Measurements from ENCODE around the gene B3GNT2. TPM values are rescaled to one million over a fixed set of nuclear protein-coding genes. Genes with fewer than 3 reads are reported as not detected.

B3GNT2 gene
- total RNA-seq, 1 donor, result 64.8 TPM

GRCh38 chr2:62208074-62208757, 12.3 kb downstream of the B3GNT2 start:
- Histone ChIP-seq H3K27me3 (ENCODE audit: insufficient read depth, low read length) (no peaks in the 10 kb centered on the region), H3K4me3 (ENCODE audit: low read length) (no peak overlapping the region), H3K9me3 (ENCODE audit: low read depth, low read length) (no peaks in the 10 kb centered on the region), H3K4me1 (ENCODE audit: insufficient read depth, low read length) (peaks cover 54% of the 10 kb centered on the region)

- Histone ChIP-seq H3K27me3 (ENCODE audit: insufficient read depth, low read length) (no peaks in the 10 kb centered on the region), H3K4me3 (ENCODE audit: low read length) (no peak overlapping the region), H3K4me1 (ENCODE audit: insufficient read depth, low read length) (peaks cover 52% of the 10 kb centered on the region), H3K9me3 (ENCODE audit: low read depth, low read length) (no peaks in the 10 kb centered on the region)
Measured at GRCh38 chr2:62208758-62209114, 12.8 kb downstream of the B3GNT2 start.

GRCh38 chr2:62209427-62209991, 13.6 kb downstream of the B3GNT2 start:
- Histone ChIP-seq H3K4me1 (ENCODE audit: insufficient read depth, low read length) (peaks cover 55% of the 10 kb centered on the region), H3K9me3 (ENCODE audit: low read depth, low read length) (no peaks in the 10 kb centered on the region), H3K27me3 (ENCODE audit: insufficient read depth, low read length) (no peaks in the 10 kb centered on the region), H3K4me3 (ENCODE audit: low read length) (no peak overlapping the region)

GRCh38 chr2:62215306-62216064, 19.6 kb downstream of the B3GNT2 start:
- no peak overlapping the region for H3K4me3 ChIP-seq (ENCODE audit: low read length)

GRCh38 chr2:62216113-62216512, 20.2 kb downstream of the B3GNT2 start:
- no peaks in the 10 kb centered on the region for H3K9me3 ChIP-seq (ENCODE audit: low read depth, low read length)
- H3K27me3 ChIP-seq (ENCODE audit: insufficient read depth, low read length), result no peaks in the 10 kb centered on the region
- H3K4me1 ChIP-seq (ENCODE audit: insufficient read depth, low read length), result peaks cover 79% of the 10 kb centered on the region
- H3K4me3 ChIP-seq (ENCODE audit: low read length), result no peak overlapping the region

More at GRCh38 chr2:62215306-62216064, 19.6 kb downstream of the B3GNT2 start:
- no peaks in the 10 kb centered on the region for H3K9me3 ChIP-seq (ENCODE audit: low read depth, low read length)
- H3K4me1 ChIP-seq (ENCODE audit: insufficient read depth, low read length), result peaks cover 77% of the 10 kb centered on the region
- no peaks in the 10 kb centered on the region for H3K27me3 ChIP-seq (ENCODE audit: insufficient read depth, low read length)

- no peaks in the 10 kb centered on the region for H3K27me3 ChIP-seq (ENCODE audit: insufficient read depth, low read length)
- H3K9me3 ChIP-seq (ENCODE audit: low read depth, low read length), result no peaks in the 10 kb centered on the region
- peaks cover 83% of the 10 kb centered on the region for H3K4me1 ChIP-seq (ENCODE audit: insufficient read depth, low read length)
- no peak overlapping the region for H3K4me3 ChIP-seq (ENCODE audit: low read length)
Measured at GRCh38 chr2:62216616-62217015, 20.7 kb downstream of the B3GNT2 start.

- no peak overlapping the region for H3K4me3 ChIP-seq (ENCODE audit: low read length)
- peaks cover 87% of the 10 kb centered on the region for H3K4me1 ChIP-seq (ENCODE audit: insufficient read depth, low read length)
- H3K27me3 ChIP-seq (ENCODE audit: insufficient read depth, low read length), result no peaks in the 10 kb centered on the region
- no peaks in the 10 kb centered on the region for H3K9me3 ChIP-seq (ENCODE audit: low read depth, low read length)
Measured at GRCh38 chr2:62217421-62217820, 21.5 kb downstream of the B3GNT2 start.

GRCh38 chr2:62217970-62218369, 22.1 kb downstream of the B3GNT2 start:
- no peaks in the 10 kb centered on the region for H3K27me3 ChIP-seq (ENCODE audit: insufficient read depth, low read length)
- peaks cover 89% of the 10 kb centered on the region for H3K4me1 ChIP-seq (ENCODE audit: insufficient read depth, low read length)
- no peak overlapping the region for H3K4me3 ChIP-seq (ENCODE audit: low read length)
- H3K9me3 ChIP-seq (ENCODE audit: low read depth, low read length), result no peaks in the 10 kb centered on the region

GRCh38 chr2:62219407-62220159, 23.7 kb downstream of the B3GNT2 start:
- Histone ChIP-seq H3K27me3 (ENCODE audit: insufficient read depth, low read length) (no peaks in the 10 kb centered on the region), H3K4me3 (ENCODE audit: low read length) (no peak overlapping the region), H3K4me1 (ENCODE audit: insufficient read depth, low read length) (peaks cover 76% of the 10 kb centered on the region), H3K9me3 (ENCODE audit: low read depth, low read length) (no peaks in the 10 kb centered on the region)

- no peak overlapping the region for H3K4me3 ChIP-seq (ENCODE audit: low read length)
- no peaks in the 10 kb centered on the region for H3K9me3 ChIP-seq (ENCODE audit: low read depth, low read length)
- H3K27me3 ChIP-seq (ENCODE audit: insufficient read depth, low read length), result no peaks in the 10 kb centered on the region
- H3K4me1 ChIP-seq (ENCODE audit: insufficient read depth, low read length), result peaks cover 61% of the 10 kb centered on the region
Measured at GRCh38 chr2:62221141-62221540, 25.2 kb downstream of the B3GNT2 start.

GRCh38 chr2:62222171-62222570, 26.3 kb downstream of the B3GNT2 start:
- Histone ChIP-seq H3K4me1 (ENCODE audit: insufficient read depth, low read length) (peaks cover 51% of the 10 kb centered on the region), H3K4me3 (ENCODE audit: low read length) (no peak overlapping the region), H3K9me3 (ENCODE audit: low read depth, low read length) (no peaks in the 10 kb centered on the region), H3K27me3 (ENCODE audit: insufficient read depth, low read length) (no peaks in the 10 kb centered on the region)

GRCh38 chr2:62222674-62223073, 26.8 kb downstream of the B3GNT2 start:
- no peaks in the 10 kb centered on the region for H3K9me3 ChIP-seq (ENCODE audit: low read depth, low read length)
- H3K4me3 ChIP-seq (ENCODE audit: low read length), result no peak overlapping the region
- no peaks in the 10 kb centered on the region for H3K27me3 ChIP-seq (ENCODE audit: insufficient read depth, low read length)
- H3K4me1 ChIP-seq (ENCODE audit: insufficient read depth, low read length), result peaks cover 46% of the 10 kb centered on the region

GRCh38 chr2:62224976-62225375, 29.1 kb downstream of the B3GNT2 start:
- Histone ChIP-seq H3K9me3 (ENCODE audit: low read depth, low read length) (no peaks in the 10 kb centered on the region), H3K27me3 (ENCODE audit: insufficient read depth, low read length) (no peaks in the 10 kb centered on the region), H3K4me1 (ENCODE audit: insufficient read depth, low read length) (peaks cover 27% of the 10 kb centered on the region)

GRCh38 chr2:62227386-62228075, 31.6 kb downstream of the B3GNT2 start:
- no peaks in the 10 kb centered on the region for H3K27me3 ChIP-seq (ENCODE audit: insufficient read depth, low read length)
- no peaks in the 10 kb centered on the region for H3K9me3 ChIP-seq (ENCODE audit: low read depth, low read length)
- H3K4me1 ChIP-seq (ENCODE audit: insufficient read depth, low read length), result peaks cover 10% of the 10 kb centered on the region
- no peak overlapping the region for H3K4me3 ChIP-seq (ENCODE audit: low read length)

More at GRCh38 chr2:62224976-62225375, 29.1 kb downstream of the B3GNT2 start:
- H3K4me3 ChIP-seq (ENCODE audit: low read length), result no peak overlapping the region
